ENCODE measurements around the gene CRISPLD2.

The CRISPLD2 gene

DNA sequence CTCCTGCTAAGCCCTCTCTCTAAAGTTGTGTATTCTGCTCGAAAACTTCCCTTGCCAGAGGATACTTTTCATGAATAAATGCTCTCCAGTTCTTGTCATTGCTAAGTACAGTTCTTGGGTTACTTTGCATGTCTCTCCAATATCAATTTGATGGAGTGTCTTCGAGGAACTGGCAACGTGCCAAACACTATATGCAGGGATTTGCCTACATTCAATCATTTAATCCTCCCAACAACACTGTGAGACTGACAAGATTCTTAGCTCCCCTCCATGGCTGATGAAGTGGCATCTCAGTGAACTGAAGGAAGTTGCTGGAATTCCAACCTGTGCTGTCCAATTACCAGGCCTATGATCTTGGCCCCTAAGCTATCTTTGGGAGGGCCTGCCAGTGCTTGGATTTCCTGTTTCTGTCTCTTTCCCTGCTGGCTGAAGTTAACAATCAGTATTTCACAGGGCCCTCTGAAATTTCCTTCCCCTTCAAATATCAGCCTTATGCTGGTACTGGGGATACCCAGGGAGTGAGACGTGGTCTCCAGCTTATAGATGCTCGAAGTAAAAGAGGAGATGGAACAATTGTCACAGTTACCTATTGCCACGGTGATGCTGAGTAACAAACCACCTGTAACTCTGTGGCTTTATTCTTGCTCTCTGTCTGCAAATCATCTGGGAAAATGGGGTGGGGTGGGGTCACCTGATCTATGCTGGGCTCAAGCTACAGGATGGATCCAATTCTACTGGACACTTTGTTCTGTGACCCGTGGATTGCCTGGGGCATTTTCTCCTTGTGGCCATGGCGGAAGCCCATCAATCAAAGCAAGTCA, 19.4 kb upstream of the CRISPLD2 start:
- DNase-seq = no peak

DNA sequence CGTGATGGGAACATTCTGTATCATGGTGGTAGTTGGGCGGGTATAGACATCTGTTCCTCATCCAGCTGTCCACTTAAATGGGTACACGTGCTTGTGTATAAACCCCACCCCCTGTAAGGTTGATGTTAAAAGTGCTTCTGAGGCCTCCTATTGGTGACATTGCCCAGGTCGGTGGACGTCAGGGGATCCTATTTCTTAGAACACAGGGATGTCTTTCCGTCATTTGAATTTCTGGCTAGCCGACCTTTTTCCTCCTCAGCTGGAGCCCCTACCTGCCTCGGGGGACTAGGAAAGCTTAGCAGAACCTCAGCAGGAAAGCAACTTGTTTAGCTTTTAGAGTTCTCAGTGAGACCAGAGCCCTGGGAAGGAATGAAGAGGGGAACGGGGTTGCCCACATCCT, 16.6 kb upstream of the CRISPLD2 start:
- no peak for DNase-seq

DNA sequence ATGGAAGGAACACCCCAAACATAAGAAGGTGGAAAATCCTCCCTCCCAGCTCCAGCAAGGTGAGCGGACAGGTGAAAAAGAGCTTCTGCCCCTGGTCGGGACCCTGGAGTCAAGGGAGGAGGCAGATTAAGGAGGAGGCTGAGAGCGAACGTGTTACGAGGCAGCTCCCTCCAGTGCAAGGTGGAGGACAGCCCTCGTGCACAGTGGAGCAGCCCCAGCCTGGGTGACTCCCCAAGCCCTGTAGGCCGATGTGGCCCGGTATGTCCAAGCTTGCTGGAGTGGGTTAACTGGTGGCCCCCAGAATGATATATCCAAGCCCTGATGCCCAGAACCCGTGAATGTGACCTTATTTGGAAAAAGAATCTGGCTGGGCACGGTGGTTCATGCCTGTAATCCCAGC, 15.5 kb upstream of the CRISPLD2 start:
- no peak for DNase-seq

DNA sequence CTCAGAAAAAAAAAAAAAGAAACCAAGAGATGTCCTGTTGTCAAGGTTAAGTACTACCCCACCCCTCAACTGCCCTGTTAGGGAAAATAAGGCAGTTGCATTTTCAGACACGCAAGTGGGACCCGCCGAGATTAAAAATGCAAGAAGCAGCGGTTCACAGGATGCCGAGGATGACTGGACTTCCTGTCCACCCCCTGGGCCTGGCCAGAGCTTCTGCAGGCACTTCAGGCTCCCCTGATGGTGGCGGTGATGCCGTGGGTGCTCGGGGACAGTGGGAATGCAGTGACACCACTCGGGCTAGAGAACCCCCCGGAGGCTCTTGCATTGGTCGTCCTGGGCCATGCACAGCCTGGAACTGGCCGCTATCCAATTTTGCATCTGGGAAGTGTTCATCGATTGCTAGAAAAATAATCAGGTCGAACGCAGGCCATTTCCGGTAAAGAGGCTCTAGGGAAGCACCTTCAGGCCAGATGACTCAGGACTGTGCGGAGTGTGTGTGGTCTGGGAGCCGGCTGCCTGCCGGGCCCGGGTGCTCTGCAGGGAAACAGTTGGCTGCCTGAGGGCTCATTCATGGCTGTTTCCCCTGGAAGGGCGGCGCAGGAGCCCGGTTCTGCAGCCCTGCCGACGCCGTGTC, 13.4 kb upstream of the CRISPLD2 start:
- DNase-seq = no peak

DNA sequence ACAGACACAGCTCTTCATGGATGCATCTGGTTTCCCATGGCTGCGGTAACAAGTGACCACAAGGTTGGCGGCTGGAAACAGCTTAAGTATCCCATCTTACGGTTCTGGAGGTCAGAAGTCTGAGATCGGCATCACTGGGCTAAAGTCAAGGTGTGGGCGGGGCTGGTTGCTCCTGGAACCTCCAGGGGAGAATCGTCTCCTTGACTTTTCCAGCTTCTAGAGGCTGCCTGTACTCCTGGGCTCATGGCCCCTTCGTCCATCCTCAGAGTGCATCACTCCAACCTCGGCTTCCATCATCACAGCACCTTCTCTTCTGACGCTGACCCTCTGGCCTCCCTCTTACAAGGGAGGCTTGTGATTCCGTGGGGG, 12.9 kb upstream of the CRISPLD2 start:
- DNase-seq = no peak

DNA sequence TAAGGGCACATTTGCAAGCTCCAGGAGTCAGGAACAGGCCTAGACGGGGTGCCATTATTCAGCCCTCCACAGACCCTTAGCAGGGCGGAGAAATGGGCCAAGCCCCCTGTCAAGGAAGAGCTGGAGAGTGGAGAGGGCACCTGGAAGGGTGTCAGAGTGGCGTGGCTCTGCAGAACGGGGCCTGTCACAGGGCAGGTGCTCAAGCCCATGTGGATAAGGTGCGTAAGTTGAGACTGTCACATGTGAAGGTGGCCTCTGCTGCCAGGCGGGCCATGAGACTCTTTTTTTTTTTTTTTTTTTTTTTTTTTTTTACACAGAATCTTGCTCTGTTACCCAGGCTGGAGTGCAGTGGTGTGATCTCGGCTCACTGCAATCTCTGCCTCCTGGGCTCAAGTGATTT, 12.0 kb upstream of the CRISPLD2 start:
- DNase-seq = no peak

DNA sequence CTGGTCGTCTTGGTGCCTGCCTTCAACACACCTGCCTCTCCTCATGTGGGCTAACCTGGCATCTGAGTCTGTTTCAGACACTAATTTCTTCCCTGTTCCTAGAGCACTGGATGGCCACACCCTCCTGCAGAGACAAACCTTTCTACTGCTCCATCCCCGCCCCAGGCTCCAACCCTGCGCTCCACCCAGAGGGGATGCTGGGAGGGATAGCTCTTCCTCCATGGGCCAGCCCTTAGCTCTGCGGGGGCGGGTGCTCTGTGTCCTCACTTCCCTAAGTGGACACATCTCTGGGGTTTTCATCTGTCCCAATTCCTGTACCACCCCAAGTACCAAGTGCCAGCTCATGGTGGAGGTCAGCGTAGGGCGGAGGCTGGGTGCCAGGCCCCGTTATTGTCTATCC, 11.0 kb upstream of the CRISPLD2 start:
- no peak for DNase-seq

DNA sequence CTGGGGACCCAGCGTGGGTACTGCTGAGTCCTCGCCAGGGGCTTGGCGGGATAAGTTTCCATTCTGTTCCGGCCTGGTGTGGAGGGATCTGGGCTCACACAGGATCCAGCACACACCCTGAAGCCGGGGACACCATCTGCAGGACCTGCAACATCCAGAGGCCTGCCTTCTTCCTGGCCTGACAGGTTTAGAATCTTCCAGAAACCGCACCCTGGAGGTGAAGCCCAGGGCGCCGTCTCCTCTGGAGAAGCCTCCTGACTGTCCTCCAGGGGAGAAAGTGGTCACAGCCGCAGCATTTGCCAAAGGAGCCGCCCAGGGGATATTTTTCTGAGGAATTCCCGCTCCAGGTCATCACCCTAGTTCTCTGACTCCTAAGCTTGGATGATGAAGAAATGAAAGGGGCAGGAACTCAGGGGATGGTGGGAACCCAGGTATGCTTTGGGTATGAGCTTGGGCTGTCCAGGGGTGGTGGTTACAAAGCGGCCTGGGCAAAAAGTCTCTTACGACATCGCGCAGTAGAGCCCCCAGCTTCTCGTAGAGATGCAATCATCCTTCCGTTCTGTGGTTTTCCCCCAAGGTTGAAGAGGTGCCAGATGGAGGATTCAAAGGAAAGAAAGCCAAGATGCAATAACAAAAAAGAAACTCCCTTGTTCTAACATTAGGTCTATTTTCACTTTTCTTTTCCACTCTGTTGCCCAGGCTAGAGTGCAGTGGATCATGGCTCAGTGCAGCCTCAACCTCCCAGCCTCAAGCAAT, 9.1 kb upstream of the CRISPLD2 start:
- DNase-seq = no peak

DNA sequence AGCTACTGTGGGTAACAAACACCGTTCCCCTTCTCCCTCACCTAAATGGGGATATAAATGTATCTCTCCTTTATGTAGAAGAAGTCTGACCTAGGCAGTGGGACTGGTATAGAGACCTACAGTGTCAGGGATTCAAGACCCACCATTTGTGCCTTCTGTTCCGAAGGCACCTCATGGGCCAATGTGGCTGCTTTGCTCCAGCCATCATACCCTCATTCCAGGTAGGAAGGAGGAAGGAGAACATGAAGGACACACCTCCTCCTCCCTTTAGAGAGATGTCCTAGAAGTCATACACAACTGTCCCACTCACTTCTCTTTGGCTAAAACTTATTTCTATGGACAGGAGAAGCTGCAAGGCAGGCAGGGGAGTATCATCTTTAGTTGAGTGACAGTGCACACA, 8.3 kb upstream of the CRISPLD2 start:
- no peak for DNase-seq

DNA sequence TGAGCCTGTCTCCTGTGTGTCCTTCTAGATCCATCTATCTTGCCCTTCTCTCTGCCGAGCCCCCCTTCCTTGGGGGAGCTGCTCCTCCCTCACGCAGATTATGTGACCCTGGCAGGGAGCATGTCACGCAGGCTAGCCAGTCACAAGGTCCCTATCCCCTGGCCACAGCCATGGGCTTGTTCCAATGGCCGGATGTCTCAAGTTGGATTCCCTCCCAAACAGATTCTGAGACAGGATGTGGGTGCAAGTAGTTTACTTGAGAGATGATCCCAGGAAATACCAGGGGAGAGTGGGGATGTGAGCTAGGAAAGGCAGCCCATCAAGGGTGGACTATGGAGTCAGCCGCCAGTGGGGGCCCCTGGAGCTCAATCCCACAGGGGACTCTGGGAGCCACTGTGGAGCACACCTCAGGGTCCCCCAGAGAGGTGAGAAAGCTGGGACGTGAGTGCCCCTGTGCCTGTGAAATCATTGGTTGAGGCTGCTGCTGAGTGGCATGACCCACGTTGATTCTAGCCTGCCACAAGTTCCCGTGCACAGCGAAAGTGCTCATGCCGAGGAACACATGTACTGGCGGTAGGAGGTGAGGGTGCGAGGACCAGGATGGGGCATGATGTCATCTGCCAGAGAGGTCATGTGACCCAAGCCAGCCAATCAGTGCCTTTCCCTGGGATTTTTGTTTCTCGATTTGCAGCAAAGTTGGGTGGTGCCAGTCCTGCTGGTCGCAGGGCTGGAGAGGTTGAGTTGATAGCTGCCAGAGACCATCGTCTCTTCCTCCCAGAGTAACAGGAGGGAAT, 6.4 kb upstream of the CRISPLD2 start:
- DNase-seq = no peak

DNA sequence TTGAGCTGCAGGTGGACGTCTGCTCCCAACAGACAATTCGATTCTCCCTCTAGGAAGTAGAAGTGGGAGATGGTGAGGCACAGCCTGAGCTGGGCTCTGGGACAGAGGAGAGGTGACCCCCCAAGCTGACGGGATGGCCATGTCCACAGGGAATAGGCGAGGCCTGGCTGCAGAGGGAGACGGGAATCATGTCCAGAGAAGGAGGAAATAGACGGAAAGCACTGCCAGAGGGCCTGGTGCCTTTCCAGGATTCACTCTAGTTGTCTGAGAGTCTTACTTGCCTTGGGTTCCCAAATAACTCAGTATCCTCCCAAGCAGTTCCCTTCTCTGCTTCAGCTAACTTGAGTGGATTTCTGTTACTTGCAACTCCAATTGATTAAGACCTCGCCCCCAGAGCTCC, 4.3 kb upstream of the CRISPLD2 start:
- no peak for DNase-seq

DNA sequence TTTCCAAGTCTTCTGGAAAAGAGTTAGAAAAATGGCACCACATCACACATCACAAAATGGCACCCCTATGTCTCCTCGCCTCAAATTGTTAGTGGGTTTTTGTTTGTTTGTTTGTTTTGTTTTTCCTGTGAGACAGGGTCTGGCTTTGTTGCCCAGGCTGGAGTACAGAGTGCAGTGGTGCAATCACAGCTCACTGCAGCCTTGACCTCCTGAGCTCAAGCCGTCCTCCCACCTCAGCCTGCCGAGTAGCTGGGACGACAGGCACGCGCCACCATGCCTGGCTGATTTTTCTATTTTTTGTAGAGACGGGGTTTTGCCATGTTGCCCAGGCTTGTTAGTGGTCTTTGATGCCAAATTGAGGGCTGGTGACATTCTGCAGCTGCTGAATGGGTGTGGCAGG, 3.8 kb upstream of the CRISPLD2 start:
- no peak for DNase-seq

DNA sequence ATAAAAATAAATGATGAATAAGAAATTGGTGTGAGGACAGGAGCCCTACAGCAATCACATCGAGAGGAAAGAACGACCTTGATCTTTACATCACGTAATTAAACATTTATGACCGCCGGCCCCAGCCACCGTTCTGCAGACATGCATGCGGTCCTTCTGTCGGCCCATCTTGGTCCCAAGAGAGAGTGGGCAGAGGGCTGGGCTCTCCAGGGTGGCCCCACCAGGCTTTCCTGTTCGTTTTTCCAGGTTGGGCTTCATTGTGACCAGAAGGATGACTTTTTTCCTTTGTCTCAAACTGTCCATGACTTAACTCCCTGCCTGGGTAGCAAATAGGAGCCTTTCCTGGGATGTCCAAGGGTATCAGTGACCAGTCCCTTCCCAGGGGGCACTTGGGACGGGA, 3.3 kb upstream of the CRISPLD2 start:
- DNase-seq = no peak

DNA sequence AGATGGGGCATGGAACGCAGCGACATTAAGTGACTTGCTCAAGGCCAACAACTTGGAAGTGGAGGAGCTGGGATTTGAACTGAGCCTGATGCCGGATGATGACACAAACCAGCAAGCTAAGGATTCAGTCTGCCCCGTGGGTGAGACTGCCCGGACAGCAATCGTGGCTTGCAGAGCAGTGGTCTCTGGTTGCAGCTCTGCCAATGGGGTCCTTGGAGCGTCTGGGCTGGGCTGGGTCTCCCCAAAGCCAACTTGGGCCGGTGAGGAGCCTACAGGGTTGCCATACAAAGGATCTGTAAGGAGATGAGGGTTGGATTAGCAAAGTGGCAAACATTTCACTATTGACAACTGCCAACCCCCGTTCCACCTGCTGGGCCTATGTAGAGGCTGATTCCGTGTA, 2.6 kb upstream of the CRISPLD2 start:
- no peak for DNase-seq

DNA sequence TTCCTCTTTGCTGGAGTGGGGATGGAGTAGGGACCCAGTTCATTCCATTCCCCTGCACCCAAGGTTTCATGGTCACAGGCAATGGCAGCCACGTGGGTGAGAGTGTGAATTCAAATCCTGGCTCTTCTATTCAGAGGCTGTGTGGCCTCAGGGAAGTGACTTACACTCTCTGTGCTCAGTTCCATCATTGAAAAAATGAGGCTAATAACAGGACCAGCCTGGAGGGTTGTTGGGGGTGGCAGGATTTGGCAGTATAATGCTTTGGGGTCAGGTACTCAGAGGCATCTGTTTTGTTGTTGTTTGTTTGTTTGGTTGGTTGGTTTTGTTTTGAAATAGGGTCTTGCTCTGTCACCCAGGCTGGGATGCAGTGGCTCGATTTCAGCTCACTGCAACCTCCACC, 2.2 kb upstream of the CRISPLD2 start:
- no peak for DNase-seq

DNA sequence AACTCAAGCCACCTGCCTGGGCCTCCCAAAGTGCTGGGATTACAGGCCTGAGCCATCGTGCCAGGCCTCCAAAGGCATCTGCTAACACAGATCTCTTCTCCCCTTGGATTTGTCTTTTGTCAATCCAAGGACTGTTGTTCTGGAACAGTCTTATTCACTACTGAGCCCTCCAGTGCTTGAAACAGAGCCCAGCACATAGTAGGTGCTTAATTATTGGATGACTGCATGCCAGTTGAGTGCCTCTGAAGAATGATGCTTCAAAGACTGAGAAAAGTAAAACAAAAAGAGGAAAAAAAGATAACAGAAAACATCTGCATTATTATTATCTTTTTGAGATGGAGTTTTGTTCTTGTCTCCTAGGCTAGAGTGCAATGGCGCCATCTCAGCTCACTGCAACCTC, 1.7 kb upstream of the CRISPLD2 start:
- no peak for DNase-seq

DNA sequence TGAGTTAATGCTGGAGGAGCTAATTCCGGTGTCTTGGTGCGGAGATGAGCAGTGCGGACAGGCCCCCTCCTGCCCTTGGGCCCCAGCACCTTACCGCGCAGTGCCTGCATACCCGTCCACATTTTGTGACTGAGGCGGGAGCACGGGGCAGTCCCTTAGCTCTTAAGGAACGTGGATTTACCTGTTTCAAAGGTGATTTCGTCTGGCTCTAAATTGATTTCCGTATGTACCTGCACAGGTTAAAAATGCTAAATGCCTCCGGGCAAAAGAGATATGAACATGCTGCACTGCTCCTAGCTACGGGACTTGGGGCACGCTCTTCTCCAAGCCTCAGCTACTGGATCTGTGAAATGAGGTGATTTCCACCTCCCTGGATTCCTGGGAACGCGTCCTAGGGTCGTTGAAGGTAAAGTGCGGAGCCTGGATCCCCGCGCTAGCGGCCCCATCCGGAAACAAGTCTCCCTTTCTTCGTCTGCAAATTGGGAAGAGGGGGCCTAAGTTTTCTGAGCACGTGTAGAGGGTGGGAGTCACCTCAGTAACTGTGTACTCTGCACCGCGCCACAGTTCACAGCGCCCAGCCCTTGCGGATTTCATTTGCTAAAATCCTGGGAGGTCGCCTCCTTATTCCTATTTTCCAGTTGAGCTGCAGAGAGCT, 669 bp upstream of the CRISPLD2 start:
- DNase-seq = no peak

DNA sequence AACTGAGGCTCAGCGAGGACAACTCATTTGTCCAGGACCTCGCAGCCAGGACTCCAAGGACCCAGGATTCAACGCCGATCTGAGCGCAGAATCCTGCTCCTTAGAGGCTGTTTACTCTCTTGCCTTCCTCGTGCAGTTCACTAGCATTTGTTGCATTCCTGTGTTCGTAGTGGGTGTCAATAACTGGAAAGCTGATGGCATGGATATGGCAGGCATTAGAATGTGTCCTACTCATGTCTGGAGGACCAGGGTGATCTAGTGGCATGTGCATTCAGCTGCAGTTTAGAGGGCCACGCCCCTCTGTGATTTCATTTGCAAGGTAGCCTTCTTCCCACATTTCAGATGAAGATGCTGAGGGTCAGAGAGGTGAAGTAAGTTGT, 510 bp downstream of the CRISPLD2 start:
- DNase-seq = no peak

DNA sequence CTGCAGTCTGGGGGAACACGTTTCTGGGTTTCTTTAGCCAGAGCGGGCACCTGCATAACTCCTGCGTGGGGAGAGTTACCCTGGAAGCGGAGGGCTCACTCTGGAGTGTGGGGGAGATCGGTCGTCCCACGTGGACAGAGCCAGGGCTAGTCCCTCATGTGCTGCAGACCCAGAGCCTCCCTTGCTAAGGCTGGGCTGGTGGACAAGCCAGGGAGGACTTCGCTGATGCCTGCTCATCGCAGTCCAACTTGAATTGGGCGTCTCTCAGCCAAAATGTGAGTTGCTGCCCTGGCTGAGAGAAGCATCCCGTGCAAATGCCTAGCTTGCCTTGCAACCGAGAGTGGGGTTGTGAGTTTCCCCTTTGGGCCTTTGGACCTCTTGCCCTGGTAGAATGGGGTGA, 986 bp downstream of the CRISPLD2 start:
- no peak for DNase-seq

DNA sequence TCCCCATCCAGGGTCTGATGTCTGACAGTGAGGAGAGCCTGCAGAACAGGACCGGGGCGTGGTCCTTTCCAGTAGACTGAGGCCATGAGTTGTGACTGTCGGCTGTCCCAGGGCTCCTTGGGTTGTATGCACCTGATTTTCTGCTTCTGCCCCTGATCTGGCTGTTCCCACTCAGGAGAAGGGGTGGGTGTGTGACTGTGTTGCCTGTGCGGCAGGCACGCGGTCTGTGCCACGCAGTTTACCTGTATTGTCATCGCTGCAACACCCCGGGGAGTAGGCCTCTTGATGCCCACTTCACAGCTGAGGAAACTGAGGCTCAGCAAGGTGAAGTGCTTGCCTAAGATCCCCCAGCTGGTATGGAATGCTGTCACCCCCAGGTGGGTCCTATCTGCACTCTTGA, 1.4 kb downstream of the CRISPLD2 start:
- no peak for DNase-seq

DNA sequence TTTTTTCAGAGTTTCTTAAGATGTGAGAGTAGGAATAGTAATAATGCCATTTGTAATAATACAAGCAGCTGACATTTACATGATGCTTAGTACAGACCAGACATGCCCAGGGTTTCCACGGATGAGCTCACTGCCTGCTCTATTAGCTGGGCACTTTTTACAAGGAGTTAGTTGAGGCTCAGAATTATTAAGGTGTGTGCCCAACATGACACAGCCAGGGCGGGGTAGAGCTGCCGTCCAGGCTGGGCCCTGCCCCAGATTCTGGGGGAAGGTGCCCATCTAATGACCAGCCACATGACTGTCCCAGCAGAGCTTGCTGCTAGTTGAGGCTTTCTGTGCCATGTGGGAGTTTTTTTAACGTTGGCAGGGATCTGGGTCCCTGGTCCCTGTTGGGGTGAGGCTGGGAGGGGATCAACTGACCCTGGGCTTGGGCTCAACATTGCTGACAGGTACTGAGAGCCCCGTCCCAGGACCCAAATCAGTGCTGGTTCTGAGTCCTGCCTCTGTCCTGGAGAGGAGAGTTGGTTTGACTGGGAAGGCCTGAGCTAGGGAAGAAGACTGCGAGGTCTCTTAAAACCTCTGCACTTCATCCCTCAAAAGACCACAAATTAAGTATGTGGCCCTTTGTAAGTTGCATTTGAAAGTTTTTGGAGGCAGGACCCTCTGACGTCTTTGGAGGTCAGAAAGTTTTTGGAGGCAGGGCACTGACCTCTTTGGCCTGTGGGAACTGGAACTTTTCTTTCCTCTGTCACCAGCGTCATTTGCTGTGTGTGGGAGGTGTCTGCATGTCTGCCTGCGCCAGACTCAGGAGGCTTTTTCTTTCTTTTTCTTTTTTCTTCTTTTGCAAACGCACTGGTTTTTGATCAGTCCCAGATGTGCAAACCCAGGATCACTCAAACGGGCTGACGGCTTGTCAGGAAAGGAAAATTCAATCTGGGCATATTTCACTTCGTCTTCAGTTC, 2.2 kb downstream of the CRISPLD2 start:
- no peak for DNase-seq

DNA sequence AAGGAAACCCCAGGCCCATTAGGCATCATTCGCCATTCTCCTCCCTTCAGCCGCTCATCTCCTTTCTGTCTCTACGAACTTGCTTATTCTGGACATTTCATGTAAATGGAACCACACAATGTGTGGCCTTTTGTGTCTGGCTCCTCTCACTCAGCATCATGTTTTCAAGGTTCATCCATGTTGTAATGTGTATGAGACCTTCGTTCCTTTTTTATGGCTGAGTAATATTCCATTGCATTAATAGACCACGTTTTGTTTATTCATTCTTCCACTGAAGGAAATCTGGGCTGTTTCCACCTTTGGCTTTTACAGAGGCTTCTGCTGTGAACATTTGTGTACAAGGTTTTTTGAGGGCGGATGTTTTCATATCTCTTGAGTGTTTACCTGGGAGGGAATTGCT, 3.2 kb downstream of the CRISPLD2 start:
- no peak for DNase-seq
